ENCODE results near the gene POLR2E.

POLR2E gene

DNA sequence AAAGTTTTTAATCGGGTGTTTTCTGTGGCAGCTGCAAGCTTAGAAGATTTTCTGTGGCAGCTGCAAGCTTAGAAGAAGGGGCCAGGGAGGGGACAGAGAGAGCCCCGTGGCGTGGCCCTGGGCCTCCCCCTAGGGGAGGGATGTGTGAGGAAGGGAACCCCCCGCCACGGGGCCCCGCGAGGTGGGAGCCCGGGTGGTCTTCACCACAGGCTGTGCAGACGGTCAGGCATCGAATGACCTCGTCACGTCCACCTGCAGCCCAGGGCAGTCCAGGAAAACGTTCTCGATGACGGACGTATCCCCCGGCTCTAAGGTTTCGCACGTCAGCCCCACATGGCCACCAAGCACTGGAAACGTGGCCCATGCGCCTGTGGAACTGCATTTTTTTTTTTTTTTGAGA is 8.6 kb downstream of the POLR2E start:
- no peaks in the 10 kb centered on the region for H3K27me3 ChIP-seq (ENCODE audit: insufficient read depth, poor library complexity, severe bottlenecking)
- no peak for DNase-seq (ENCODE audit: low read depth in 1 of 2, low spot score in 1 of 2)
- peak overlapping the region; percentile 82 for H3K27ac ChIP-seq (replicated peaks)
- TF ChIP-seq, protein P1, sequence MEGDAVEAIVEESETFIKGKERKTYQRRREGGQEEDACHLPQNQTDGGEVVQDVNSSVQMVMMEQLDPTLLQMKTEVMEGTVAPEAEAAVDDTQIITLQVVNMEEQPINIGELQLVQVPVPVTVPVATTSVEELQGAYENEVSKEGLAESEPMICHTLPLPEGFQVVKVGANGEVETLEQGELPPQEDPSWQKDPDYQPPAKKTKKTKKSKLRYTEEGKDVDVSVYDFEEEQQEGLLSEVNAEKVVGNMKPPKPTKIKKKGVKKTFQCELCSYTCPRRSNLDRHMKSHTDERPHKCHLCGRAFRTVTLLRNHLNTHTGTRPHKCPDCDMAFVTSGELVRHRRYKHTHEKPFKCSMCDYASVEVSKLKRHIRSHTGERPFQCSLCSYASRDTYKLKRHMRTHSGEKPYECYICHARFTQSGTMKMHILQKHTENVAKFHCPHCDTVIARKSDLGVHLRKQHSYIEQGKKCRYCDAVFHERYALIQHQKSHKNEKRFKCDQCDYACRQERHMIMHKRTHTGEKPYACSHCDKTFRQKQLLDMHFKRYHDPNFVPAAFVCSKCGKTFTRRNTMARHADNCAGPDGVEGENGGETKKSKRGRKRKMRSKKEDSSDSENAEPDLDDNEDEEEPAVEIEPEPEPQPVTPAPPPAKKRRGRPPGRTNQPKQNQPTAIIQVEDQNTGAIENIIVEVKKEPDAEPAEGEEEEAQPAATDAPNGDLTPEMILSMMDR (IDR thresholded peaks at IDR 0.05; ENCODE audit: insufficient read depth, low read length) = no peak
- TF ChIP-seq POLR2AphosphoS5 (IDR thresholded peaks at IDR 0.05; ENCODE audit: low read depth) = no peak; the same call in 1 of the 2 replicates
- TF ChIP-seq SPI1 (IDR thresholded peaks at IDR 0.05; ENCODE audit: borderline replicate concordance, low read depth) = no peak
- TF ChIP-seq, protein P2, sequence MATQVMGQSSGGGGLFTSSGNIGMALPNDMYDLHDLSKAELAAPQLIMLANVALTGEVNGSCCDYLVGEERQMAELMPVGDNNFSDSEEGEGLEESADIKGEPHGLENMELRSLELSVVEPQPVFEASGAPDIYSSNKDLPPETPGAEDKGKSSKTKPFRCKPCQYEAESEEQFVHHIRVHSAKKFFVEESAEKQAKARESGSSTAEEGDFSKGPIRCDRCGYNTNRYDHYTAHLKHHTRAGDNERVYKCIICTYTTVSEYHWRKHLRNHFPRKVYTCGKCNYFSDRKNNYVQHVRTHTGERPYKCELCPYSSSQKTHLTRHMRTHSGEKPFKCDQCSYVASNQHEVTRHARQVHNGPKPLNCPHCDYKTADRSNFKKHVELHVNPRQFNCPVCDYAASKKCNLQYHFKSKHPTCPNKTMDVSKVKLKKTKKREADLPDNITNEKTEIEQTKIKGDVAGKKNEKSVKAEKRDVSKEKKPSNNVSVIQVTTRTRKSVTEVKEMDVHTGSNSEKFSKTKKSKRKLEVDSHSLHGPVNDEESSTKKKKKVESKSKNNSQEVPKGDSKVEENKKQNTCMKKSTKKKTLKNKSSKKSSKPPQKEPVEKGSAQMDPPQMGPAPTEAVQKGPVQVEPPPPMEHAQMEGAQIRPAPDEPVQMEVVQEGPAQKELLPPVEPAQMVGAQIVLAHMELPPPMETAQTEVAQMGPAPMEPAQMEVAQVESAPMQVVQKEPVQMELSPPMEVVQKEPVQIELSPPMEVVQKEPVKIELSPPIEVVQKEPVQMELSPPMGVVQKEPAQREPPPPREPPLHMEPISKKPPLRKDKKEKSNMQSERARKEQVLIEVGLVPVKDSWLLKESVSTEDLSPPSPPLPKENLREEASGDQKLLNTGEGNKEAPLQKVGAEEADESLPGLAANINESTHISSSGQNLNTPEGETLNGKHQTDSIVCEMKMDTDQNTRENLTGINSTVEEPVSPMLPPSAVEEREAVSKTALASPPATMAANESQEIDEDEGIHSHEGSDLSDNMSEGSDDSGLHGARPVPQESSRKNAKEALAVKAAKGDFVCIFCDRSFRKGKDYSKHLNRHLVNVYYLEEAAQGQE (IDR thresholded peaks at IDR 0.05; ENCODE audit: insufficient replicate concordance, low read depth) = no peak
- no peak for TF ChIP-seq GABPA (IDR thresholded peaks at IDR 0.05; ENCODE audit: low read depth)
- H3K4me3 ChIP-seq (replicated peaks; ENCODE audit: insufficient read depth, low read length) = no peak overlapping the region

DNA sequence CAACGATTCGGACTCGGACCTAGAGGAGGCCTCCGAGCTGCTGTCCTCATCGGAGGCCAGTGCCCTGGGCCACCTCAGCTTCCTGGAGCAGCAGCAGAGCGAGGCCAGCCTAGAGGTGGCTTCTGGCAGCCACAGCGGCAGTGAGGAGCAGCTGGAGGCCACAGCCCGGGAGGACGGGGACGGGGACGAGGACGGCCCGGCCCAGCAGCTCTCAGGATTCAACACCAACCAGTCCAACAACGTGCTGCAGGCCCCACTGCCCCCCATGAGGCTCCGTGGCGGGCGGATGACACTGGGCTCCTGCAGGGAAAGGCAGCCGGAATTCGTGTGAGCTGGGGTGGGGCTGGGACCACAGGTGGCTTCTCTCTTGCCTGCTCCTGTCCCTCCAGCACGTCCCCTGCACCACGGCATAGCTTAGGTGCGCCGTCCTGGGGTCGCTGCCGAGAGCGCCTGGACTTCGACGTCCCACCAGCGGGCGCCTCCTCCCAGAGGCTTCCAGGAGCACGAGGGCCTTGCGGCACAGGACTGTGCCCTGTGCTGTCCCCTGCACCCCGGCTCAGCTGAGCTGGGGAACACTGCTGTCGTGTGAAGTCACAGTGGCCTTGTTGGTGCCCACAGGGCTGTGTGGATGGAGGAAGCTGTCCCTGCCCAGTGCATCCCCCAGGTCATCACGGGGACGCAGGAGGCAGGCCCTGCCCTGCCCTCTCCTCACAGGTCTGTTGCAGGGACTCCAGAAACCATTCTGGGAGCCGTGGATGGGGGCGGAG is 9.3 kb downstream of the POLR2E start:
- Histone ChIP-seq H3K27me3 (ENCODE audit: insufficient read depth, poor library complexity, severe bottlenecking) (no peaks in the 10 kb centered on the region), H3K4me3 (replicated peaks; ENCODE audit: insufficient read depth, low read length) (no peak overlapping the region), H3K27ac (replicated peaks) (no peak overlapping the region; the same call in 1 of the 2 replicates)
- no peak for DNase-seq (ENCODE audit: low read depth in 1 of 2, low spot score in 1 of 2)
- peak; percentile 31 for TF ChIP-seq POLR2AphosphoS5 (IDR thresholded peaks at IDR 0.05; ENCODE audit: low read depth)
- TF ChIP-seq, protein P2 (IDR thresholded peaks at IDR 0.05; ENCODE audit: insufficient replicate concordance, low read depth) = no peak

DNA sequence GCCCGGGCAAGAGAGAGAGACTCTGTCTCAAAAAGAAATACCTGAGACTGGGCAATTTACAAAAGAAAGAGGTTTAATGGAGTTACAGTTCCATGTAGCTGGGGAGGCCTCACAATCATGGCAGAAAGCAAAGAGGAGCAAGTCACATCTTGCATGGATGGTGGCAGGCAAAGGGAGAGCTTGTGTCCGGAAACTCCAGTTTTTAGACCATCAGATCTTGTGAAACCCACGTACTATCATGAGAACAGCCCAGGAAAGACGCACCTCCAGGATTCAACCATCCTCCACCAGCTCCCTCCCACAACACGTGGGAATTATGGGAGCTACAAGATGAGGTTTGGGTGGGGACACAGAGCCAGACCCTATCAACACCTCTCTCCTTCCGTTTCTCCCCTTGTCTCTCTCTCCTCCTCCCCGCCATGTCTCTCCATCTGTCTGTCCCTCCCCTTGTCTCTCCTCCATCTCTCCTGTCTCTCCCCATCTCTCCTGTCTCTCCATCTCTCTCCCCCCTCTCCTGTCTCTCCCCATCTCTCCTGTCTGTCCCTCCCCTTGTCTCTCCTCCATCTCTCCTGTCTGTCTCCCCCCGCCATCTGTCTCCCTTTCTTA is 10.0 kb downstream of the POLR2E start:
- H3K27ac ChIP-seq (replicated peaks) = no peak overlapping the region
- no peak overlapping the region for H3K4me3 ChIP-seq (replicated peaks; ENCODE audit: insufficient read depth, low read length)
- TF ChIP-seq POLR2AphosphoS5 (IDR thresholded peaks at IDR 0.05; ENCODE audit: low read depth) (peak; percentile 75), SPI1 (IDR thresholded peaks at IDR 0.05; ENCODE audit: borderline replicate concordance, low read depth) (no peak)
- H3K27me3 ChIP-seq (ENCODE audit: insufficient read depth, poor library complexity, severe bottlenecking) = no peaks in the 10 kb centered on the region
- no peak for DNase-seq (ENCODE audit: low read depth in 1 of 2, low spot score in 1 of 2)

DNA sequence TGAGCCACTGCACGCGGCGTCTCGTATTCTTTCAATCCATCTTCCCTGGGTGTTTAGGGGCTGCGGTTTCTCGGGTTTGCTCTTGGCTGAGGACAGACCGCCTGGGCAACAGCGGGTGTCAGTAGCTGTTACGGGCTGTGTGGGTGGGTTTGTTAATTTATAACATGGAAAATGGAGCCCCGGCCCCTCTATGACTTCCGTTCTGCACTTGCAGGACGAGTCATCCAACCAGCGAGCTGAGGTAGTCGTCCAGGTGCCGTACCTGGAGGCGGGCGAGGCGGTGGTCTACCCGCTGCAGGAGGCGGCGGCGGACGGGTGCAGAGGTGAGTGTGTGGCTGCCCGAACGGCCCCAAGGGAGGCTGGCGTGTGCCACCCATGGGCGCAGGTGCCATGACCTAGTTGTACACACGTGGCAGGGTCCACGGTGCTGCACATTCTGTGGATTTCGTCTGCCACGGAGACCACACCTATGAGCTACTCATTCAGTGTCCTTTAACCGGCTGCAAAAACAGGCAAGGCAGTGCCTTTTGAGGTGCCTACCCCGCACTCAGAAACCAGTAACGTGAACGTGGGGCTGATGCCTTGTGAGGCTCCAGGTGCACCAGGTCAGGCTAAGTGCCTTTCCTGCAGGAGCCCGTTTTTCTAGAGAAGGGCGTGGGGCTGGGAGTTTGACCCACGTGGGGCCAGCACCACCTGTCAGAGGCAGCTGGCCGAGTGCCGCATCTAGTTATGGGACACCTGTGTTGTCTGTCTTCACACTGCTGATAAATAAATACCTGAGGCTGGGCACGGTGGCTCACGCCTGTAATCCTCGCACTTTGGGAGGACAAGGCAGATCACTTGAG is 10.9 kb downstream of the POLR2E start:
- 0 out of 2 replicates have a peak, but pooled peaks have one; percentile 17 for TF ChIP-seq POLR2AphosphoS5 (IDR thresholded peaks at IDR 0.05; ENCODE audit: low read depth)
- TF ChIP-seq, protein P2 (IDR thresholded peaks at IDR 0.05; ENCODE audit: insufficient replicate concordance, low read depth) = no peak
- no peak for TF ChIP-seq SPI1 (IDR thresholded peaks at IDR 0.05; ENCODE audit: borderline replicate concordance, low read depth)
- TF ChIP-seq, protein P1 (IDR thresholded peaks at IDR 0.05; ENCODE audit: insufficient read depth, low read length) = no peak
- DNase-seq (ENCODE audit: low read depth in 1 of 2, low spot score in 1 of 2) = no peak

More for the DNA sequence above, 10.9 kb downstream of the POLR2E start:
- Histone ChIP-seq H3K27ac (replicated peaks) (no peak overlapping the region), H3K4me3 (replicated peaks; ENCODE audit: insufficient read depth, low read length) (no peak overlapping the region), H3K27me3 (ENCODE audit: insufficient read depth, poor library complexity, severe bottlenecking) (no peaks in the 10 kb centered on the region)
